NCI-H82 (cell line): Measurements from ENCODE around the gene TCF21.
A peak's percentile ranks its signal among the peaks of the same experiment; 100 is the strongest.
"Not testable (repeated sequence)": the region's sequence is repeated elsewhere in the genome, so short reads cannot be mapped to it uniquely, and the experiment has no call there.

Experiments
- DNase-seq: peaks from one replicate; lab custom pipeline; 2025; lab: John Stamatoyannopoulos, UW

The TCF21 gene

GRCh38 chr6:133888929-133889556 lies at the start of gene TCF21:
TCF21 (plus strand) TSS chr6:133889113; CDS start chr6:133889398, 285 bp downstream.
- no peak for DNase-seq

GRCh38 chr6:133841176-133841575 lies 47.7 kb upstream of the TCF21 start:
- no peak for DNase-seq

GRCh38 chr6:133843098-133843497 lies 45.8 kb upstream of the TCF21 start:
- no peak for DNase-seq

- DNase-seq = no peak
Measured at GRCh38 chr6:133844709-133845108, 44.2 kb upstream of the TCF21 start.

- DNase-seq = no peak
Measured at GRCh38 chr6:133854041-133854363, 34.9 kb upstream of the TCF21 start.

- DNase-seq = peak; percentile 35
Measured at GRCh38 chr6:133854364-133855275, 34.3 kb upstream of the TCF21 start.

- no peak for DNase-seq
Measured at GRCh38 chr6:133855276-133855990, 33.5 kb upstream of the TCF21 start.

- peak; percentile 10 for DNase-seq
Measured at GRCh38 chr6:133855991-133856370, 32.9 kb upstream of the TCF21 start.

- DNase-seq = no peak
Measured at GRCh38 chr6:133856911-133857310, 32.0 kb upstream of the TCF21 start.

- no peak for DNase-seq
Measured at GRCh38 chr6:133857696-133858095, 31.2 kb upstream of the TCF21 start.

GRCh38 chr6:133861337-133861736 lies 27.6 kb upstream of the TCF21 start:
- DNase-seq = not testable (repeated sequence)

GRCh38 chr6:133863228-133863627 lies 25.7 kb upstream of the TCF21 start:
- no peak for DNase-seq

- no peak for DNase-seq
Measured at GRCh38 chr6:133865680-133866079, 23.2 kb upstream of the TCF21 start.

GRCh38 chr6:133871131-133871530 lies 17.8 kb upstream of the TCF21 start:
- DNase-seq = no peak

- DNase-seq = no peak
Measured at GRCh38 chr6:133873538-133873937, 15.4 kb upstream of the TCF21 start.

GRCh38 chr6:133877116-133877515 lies 11.8 kb upstream of the TCF21 start:
- DNase-seq = no peak

GRCh38 chr6:133880006-133880405 lies 8.9 kb upstream of the TCF21 start:
- no peak for DNase-seq

- no peak for DNase-seq
Measured at GRCh38 chr6:133880896-133881295, 8.0 kb upstream of the TCF21 start.

GRCh38 chr6:133886104-133886775 lies 2.7 kb upstream of the TCF21 start:
- no peak for DNase-seq

GRCh38 chr6:133887156-133887879 lies 1.6 kb upstream of the TCF21 start:
- no peak for DNase-seq

GRCh38 chr6:133887880-133888230 lies 1.1 kb upstream of the TCF21 start:
- no peak for DNase-seq
